Stimulated activated CD8-positive, alpha-beta memory T cell treated with anti-CD3 and anti-CD28 coated beads, Interleukin-2, amount 100 ng/mL, for 1 hour (primary cell): ENCODE results near the gene LIPC.

Experiments
- DNase-seq, 2 donors: peaks; one replicate each; pipeline ENCODE4 v3.0.0-alpha.2; 2020; ENCODE audit warnings: low read depth in 2 of 2

Gene LIPC

GRCh38 chr15:58538225-58538727 lies 106.5 kb downstream of the LIPC start:
- no peak for DNase-seq

DNA sequence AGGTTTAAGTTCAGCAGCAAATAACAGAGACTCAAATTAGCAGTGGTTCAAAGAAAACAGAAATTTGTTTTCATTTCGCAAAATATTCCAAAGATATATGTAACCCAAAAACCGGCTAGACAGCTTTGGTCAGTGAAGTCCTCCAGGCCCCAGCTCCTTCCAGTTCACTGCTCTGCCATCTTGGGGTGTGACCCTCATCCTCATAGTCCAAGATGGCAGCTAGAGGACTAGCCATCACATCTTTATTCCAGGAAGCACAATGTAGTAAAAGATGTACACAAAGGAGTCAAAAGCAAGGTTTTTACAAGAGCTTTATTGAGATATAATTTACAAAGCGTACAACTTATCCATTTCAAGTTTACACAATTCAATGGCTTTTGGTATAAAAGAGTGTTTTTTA lies 107.1 kb downstream of the LIPC start:
- no peak for DNase-seq

- DNase-seq: no peak
Observed at GRCh38 chr15:58539548-58539947, 107.8 kb downstream of the LIPC start.

- DNase-seq: no peak
Observed at GRCh38 chr15:58541410-58542087, 109.8 kb downstream of the LIPC start.

- DNase-seq: no peak
Observed at GRCh38 chr15:58543664-58544335, 112.0 kb downstream of the LIPC start.

DNA sequence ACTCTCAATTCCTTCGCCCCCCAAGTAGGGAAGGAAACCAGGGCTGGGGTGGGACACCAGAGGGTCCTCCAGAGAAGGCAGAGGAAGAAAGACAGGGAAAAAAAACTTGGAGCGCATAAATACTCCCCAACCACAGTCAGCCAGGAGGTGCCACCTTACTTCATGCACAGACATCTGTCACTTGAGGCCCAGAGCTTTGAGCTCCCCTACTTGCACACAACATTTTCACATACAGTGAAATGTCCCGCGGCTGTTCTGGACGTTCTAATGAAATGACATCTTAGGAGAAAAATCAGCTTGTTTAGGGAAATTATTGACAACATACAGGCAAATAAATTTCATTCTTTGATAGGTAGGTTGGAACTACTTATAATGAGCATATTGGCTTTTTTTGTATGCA lies 113.0 kb downstream of the LIPC start:
- DNase-seq: no peak

DNA sequence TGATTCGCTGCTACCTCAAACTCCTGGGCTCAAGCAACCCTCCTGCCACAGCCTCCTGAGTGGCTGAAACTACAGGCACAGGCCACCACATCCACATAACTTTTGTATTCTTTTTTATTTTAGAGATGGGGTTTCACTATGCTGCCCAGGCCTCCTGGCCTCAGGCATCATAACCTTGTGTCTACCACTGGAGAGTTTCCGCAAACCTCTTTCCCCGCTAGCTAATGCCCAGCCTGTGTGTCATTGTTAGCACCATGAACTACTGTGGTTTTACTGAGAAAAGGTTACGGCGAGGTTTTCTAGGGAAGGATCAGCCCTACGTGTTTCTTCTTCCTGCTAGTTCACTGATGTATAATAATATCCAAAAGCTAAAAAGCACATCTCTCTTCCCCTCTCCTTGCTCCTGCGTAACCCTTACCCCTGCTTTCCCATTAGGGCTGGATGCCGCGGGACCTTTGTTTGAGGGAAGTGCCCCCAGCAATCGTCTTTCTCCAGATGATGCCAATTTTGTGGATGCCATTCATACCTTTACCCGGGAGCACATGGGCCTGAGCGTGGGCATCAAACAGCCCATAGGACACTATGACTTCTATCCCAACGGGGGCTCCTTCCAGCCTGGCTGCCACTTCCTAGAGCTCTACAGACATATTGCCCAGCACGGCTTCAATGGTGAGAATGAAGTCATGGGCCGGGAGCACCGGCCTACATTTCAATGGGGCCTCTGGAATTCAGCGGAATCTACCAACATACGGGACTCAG lies 113.7 kb downstream of the LIPC start:
- DNase-seq: no peak

DNA sequence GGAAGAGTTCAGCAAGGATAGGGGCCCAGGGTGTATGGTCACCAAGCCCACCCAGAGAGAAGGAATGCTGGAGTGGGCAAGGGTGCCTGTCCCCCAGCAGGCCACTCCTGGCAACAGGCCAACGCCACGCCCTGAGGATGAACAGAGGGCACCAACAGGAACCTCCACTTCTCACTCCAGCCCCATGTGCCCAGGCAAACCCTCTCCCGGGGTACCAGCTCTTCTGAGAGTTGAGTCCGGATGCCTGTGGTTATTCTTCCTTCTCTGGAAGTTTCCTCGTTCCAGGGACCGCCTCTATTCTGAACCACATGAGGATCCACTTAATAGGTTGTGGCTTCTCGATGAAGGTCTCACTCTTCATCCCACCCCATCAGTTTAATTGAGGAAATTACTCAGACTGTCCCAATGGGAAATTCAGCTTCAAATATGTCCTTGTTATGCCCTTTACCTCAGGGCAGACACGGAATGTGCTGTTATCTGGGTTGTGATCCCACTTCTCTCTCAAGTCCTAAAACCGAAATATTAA lies 114.3 kb downstream of the LIPC start:
- no peak for DNase-seq

- no peak for DNase-seq
Observed at GRCh38 chr15:58546635-58547627, 115.1 kb downstream of the LIPC start.

GRCh38 chr15:58547628-58548307 lies 116.0 kb downstream of the LIPC start:
- DNase-seq: no peak

GRCh38 chr15:58548308-58549012 lies 116.7 kb downstream of the LIPC start:
- DNase-seq: no peak

GRCh38 chr15:58549013-58549784 lies 117.4 kb downstream of the LIPC start:
- DNase-seq: no peak

GRCh38 chr15:58549785-58550074 lies 117.9 kb downstream of the LIPC start:
- no peak for DNase-seq

- no peak for DNase-seq
Observed at GRCh38 chr15:58551084-58551763, 119.4 kb downstream of the LIPC start.

GRCh38 chr15:58551764-58552504 lies 120.1 kb downstream of the LIPC start:
- no peak for DNase-seq

DNA sequence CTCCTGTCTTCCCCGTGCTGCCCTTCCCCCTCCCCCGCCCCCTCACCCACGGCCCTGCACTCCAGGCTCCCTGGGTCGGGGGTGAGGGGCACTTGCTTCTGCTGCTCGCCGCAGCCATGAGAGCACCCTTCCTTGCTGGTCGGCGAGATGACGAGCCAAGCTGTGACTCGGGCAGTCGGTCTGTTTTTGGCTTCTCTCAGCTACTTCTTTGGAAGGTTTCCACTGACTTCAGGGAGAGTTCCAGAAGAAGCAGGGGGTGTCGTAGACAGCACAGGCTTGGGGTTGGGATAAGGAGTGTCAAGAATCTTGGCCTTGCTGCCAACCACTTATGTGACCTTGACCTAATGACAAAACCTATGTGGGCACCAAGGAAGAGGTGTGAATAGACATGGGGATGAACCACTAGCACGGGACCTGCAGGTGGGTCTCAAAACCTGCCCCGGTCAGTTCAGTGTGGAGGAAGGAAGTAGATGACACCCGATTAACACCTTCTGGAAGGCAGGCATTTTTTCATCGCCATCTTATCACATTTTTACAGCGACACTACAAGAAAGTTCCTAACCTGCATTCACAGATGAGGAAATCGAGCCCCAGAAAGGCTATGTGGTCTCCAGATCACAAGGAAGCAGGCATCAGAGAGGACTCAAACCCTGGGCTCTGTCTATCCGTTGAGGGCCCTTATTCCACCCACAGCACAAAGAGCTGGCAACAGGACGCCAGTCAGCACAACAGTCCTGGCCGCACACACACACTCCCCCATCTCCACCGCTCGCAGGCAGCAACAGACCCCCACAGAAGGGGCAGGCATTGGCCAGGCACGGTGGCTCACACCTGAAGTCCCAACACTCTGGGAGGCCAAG lies 120.9 kb downstream of the LIPC start:
- no peak for DNase-seq

DNA sequence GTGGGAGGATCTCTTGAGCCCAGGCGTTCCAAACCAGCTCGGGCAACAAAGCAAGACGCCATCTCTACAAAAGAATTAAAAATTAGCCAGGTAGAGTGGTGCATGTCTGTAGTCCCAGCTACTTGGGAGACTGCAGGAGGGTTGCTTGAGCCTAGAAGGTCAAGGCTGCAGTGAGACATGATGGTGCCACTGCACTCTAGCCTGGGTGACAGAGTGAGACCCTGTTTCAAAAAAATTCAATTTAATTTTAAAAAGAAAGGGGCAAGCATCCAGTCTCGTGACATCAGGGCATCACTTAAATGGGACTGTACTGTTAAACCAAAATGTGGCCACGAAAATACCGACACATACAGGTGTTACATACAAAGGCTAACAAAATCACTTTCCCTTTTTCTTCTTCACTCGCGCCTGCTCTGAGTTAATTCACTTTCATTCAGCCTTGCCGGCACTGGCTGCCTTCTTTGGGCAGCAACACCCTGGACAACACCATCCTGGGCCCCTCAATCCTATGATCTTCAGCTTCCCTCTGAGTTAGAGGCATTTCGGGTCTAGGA lies 121.7 kb downstream of the LIPC start:
- DNase-seq: no peak
